H1 (cell line): ENCODE measurements around the gene THEM5.

Source experiments
- JUN ChIP-seq: IDR thresholded peaks from 2 replicates; pipeline ENCODE4 v1.6.1; 2011; ENCODE audit warnings: low read depth, mild to moderate bottlenecking, improper control_type of control experiment, low read length
- POLR2A ChIP-seq, 2 experiments: IDR thresholded peaks; 1 replicate in 1 of 2; 2 replicates in 1 of 2; pipeline ENCODE4 v1.6.1; 2011; ENCODE audit warnings: low read depth in 2 of 2, low read length in 2 of 2, mild to moderate bottlenecking in 2 of 2; ENCODE audit errors: control extremely low read depth in 1 of 2
- SIN3A ChIP-seq, 2 experiments: IDR thresholded peaks in 1 of 2; conservative IDR thresholded peaks in 1 of 2; 2 replicates each; pipeline ENCODE4 v1.6.1; 2011 to 2012; ENCODE audit warnings: low read length in 2 of 2, improper control_type of control experiment in 1 of 2, low read depth in 1 of 2, mild to moderate bottlenecking in 1 of 2

- no peak for TF ChIP-seq JUN
- no peak for TF ChIP-seq SIN3A (conservative IDR thresholded peaks at IDR 0.05 in 1 of 2, IDR thresholded peaks at IDR 0.05 in 1 of 2; ENCODE audit: low read depth in 1 of 2, low read length in 2 of 2)
- no peak for TF ChIP-seq POLR2A (IDR thresholded peaks at IDR 0.05; ENCODE audit: control extremely low read depth in 1 of 2, low read depth in 2 of 2, low read length in 2 of 2)
Observed at GRCh38 chr1:151862604-151863003, 9.1 kb upstream of the THEM5 start.
